GM12864 (cell line): ENCODE measurements around the gene CEP85.
A peak's percentile ranks its signal among the peaks of the same experiment; 100 is the strongest.

Experiments used
- DNase-seq: peaks from one replicate; pipeline ENCODE4 v3.0.0-alpha.2; 2011; ENCODE audit warnings: low read depth
- H3K4me3 ChIP-seq: 2 replicates; pipeline ENCODE4 v1.5.1; 2011; ENCODE audit warnings: mild to moderate bottlenecking, low read depth, low read length, control low read depth
- CTCF ChIP-seq: IDR thresholded peaks from 2 replicates; pipeline ENCODE4 v1.5.1; 2011; ENCODE audit warnings: low read depth, mild to moderate bottlenecking, moderate library complexity, low read length, control low read depth, inconsistent platforms; ENCODE audit errors: missing control alignments

The CEP85 gene

DNA sequence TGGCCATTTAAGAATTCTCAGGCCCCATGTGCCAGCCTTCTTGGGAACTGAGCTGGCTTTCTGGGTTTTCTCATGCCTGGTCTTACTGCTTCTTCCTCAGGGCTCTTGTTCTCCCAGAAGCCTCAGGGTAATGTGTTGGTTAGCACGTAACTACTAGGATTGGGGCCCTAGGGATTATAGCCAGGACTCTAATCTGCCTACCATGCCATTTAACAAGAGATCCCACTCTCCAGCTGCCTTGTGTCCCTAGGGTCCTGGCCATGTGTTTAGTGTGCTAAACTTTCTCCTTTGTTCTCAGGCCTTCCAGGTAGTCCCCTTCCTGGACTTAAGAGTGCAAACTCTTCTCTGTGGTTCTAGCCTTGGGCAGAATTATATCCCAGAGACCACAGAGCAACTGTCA is 43.7 kb downstream of the CEP85 start:
- TF ChIP-seq CTCF: no peak
- no peak overlapping the region for H3K4me3 ChIP-seq
- DNase-seq: no peak

DNA sequence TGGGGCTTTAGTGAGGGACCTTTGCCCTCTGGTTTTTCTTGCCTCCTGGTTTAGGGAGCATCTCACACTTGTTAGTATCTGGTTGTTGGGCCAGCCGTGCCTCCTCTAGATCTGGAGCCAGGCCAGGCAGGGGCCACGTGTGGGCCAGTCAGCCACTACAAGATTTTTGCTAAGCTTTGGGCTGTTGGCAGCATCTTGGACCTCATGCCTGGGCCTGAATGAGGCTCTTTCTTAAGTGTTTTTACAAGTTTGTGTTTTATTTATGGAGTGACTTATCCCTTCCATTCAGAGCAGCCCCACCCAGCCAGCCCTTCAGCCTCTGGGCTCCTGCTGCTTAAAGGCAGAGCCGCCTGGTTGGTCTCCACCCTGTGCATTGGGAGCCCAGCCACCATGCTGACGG is 44.3 kb downstream of the CEP85 start:
- no peak overlapping the region for H3K4me3 ChIP-seq
- TF ChIP-seq CTCF: no peak
- DNase-seq: no peak

DNA sequence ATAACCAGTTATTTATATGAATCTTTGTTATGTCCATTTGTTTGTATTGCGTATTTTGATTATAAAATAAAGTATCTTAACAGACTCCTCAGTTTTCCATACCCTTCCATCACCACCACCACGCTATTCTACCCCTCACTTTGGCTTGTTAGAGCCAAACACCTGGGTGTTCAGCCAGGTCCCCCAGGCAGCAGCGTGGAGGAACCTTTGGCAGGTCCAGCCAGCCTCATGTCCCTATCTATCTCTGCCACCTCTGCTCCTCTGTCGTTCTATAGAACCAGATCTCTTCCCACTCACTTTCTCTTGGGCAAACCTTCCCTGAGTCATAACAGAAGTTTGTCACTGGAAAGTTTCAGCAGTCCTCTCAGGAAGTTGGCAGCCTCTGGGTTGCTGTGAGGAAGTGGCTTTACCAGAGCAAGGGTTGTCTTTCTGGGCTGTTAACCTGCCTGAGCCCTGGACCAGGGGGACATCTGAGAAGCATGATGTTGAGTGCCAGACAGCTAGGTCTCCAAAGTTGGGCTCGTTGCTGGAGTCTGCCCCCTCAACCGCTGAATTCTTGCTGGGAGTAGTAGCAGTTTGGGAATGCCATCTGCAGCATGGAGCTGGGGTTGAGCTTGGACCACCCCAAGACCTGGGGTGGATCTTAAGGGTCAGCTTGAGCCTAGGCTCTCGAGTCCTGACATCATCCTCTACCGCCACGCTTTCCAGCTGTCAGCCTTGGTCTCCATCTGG is 44.9 kb downstream of the CEP85 start:
- DNase-seq: no peak
- peak overlapping the region; percentile 83 for H3K4me3 ChIP-seq
- TF ChIP-seq CTCF: no peak

DNA sequence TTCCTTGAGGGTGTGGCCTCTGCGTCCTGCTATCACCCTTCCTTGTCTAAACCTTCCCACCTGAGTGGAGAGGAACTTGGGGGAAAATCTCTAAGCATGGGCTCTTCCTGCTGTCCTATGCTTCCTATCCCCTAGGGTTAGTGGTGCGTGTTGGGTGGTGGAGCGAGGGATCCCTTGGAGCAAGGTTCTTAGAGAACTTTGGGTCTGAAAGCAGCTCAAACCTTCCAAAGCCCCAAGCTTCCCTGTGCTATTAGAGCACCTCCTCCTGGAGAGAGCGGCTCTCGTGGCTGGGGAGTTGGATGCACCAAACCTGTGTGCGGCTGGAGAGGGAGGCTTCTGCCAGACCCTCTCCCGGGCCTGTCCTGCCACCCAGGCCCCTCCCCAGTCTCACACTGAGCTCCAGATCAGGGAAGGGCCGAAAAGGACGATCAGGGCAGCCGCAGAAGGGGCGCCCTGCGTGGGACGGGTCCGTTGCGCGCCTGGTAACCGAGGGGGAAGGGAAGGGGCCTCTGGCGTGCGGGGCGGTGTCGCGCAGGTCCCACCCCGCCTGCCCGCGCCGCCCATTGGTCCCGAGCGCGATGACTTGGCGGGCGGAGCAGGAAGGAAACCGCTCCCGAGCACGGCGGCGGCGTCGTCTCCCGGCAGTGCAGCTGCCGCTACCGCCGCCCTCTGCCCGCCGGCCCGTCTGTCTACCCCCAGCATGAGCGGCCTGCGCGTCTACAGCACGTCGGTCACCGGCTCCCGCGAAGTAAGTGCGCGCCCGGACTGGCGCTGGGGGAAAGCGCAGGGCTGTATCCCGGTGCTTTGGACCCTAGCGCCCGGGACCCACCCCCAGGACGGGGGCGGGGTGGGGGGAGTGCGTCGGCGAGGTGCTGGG is 45.7 kb downstream of the CEP85 start, which contains the start of gene SH3BGRL3:
Gene SH3BGRL3 (plus strand): TSS at position 631 of the 877 bp plus-strand sequence. CDS start 70 bp downstream, at position 701.
- H3K4me3 ChIP-seq: peak within 1 kb of the TSS; percentile 83
- TF ChIP-seq CTCF: peak; percentile 41
- DNase-seq: no peak

- TF ChIP-seq CTCF: no peak
- peak overlapping the region; percentile 83 for H3K4me3 ChIP-seq
- DNase-seq: no peak
Measured at GRCh38 chr1:26280333-26281042, 46.5 kb downstream of the CEP85 start.

DNA sequence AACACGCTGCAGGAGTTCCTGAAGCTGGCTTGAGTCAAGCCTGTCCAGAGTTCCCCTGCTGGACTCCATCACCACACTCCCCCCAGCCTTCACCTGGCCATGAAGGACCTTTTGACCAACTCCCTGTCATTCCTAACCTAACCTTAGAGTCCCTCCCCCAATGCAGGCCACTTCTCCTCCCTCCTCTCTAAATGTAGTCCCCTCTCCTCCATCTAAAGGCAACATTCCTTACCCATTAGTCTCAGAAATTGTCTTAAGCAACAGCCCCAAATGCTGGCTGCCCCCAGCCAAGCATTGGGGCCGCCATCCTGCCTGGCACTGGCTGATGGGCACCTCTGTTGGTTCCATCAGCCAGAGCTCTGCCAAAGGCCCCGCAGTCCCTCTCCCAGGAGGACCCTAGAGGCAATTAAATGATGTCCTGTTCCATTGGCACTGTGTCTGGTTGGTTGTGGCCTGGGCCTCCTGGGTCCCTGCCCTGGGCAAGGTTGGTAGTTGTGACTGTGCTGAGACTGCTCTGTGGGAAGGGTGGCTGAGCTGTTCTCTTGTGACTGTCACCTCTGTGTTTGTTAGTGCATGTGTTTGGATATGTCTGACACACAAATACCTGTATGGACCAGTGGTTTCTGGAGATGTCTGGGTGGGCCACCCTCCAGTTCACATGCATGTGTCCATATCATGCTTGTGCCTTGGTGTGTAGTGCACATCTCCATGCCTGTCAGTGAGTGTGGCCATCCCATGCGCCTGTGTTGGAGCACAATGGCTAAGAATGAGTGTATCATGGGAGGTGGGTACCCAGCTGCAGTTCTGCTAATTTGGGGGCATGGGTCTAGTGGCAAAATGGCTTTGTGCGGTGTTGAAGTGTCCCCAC is 47.3 kb downstream of the CEP85 start:
- peak overlapping the region; percentile 83 for H3K4me3 ChIP-seq
- no peak for DNase-seq
- TF ChIP-seq CTCF: no peak
